Transverse colon (tissue), 4 donors: ENCODE data around the gene SETD3. TPM values are rescaled to one million over a fixed set of nuclear protein-coding genes. Genes with fewer than 3 reads are reported as not detected.

Source experiments
- DNase-seq: peaks from one replicate; pipeline ENCODE4 v3.0.0-alpha.2; 2019
- H3K27ac ChIP-seq, 4 donors: fragments of 200-600 bp; sonication (generic); 2 replicates each; pipeline ENCODE4 v1.5.1; 2016 to 2018; ENCODE audit warnings: inconsistent platforms in 4 of 4
- H3K27me3 ChIP-seq: fragments of 200-600 bp; sonication (generic); 2 replicates; pipeline ENCODE4 v1.5.1; 2017; ENCODE audit warnings: inconsistent platforms
- H3K36me3 ChIP-seq, 4 donors: fragments of 200-600 bp; sonication (generic); 2 replicates each; pipeline ENCODE4 v1.5.1; 2017 to 2019; ENCODE audit warnings: inconsistent platforms in 4 of 4
- H3K4me1 ChIP-seq, 4 donors: fragments of 200-600 bp; sonication (generic); 2 replicates each; pipeline ENCODE4 v1.5.1; 2017 to 2020; ENCODE audit warnings: inconsistent platforms in 4 of 4
- H3K4me3 ChIP-seq, 4 donors: fragments of 200-600 bp; sonication (generic); 1 replicate in 1 of 4; 2 replicates in 3 of 4; pipeline versions ENCODE4 v1.5.1 to v1.6.1; 2017 to 2019; ENCODE audit warnings: inconsistent platforms in 4 of 4
- H3K9me3 ChIP-seq, 2 donors: fragments of 200-600 bp; sonication (generic); 2 replicates each; pipeline ENCODE4 v1.5.1; 2017 to 2019; ENCODE audit warnings: inconsistent platforms in 2 of 2
- CTCF ChIP-seq, 5 experiments: fragments of 200-600 bp in 3 of 5; fragments of 450-650 bp in 2 of 5; sonication (generic) in 3 of 5; IDR thresholded peaks; 1 replicate in 2 of 5; 2 replicates in 3 of 5; pipeline ENCODE4 v1.5.1; 2016 to 2017; ENCODE audit warnings: antibody characterized with exemption in 5 of 5, inconsistent platforms in 3 of 5, mild to moderate bottlenecking in 2 of 5, moderate library complexity in 1 of 5
- EP300 ChIP-seq: sonication (generic); formaldehyde crosslinking; IDR thresholded peaks from one replicate; pipeline ENCODE4 v1.6.1; 2017; ENCODE audit warnings: antibody characterized with exemption, low read depth
- POLR2A ChIP-seq: fragments of 450-650 bp; IDR thresholded peaks from one replicate; pipeline ENCODE4 v1.6.1; 2016; ENCODE audit warnings: antibody characterized with exemption, mild to moderate bottlenecking, moderate library complexity
- POLR2AphosphoS5 ChIP-seq, 3 donors: sonication (generic); formaldehyde crosslinking; IDR thresholded peaks; one replicate each; pipeline ENCODE4 v1.6.1; 2016; ENCODE audit warnings: antibody characterized with exemption in 3 of 3
- WGBS, 2 donors: methylation state at CpG; one replicate each; pipeline ENCODE4 v1.1.5; 2018; ENCODE audit warnings: low coverage in 1 of 2; 5-methylcytosine and 5-hydroxymethylcytosine counted together
- in situ Hi-C, 4 donors: fragments of 200-750 bp; cut with MboI; loops; one replicate each; pipeline versions ENCODE4 v1.15.0 to v1.15.1; 2017; ENCODE audit warnings: low sequenced_read_pairs in 3 of 4, low pct_ligation_motif_present in 1 of 4, low pct_unique_long_range_greater_than_20kb in 1 of 4
- intact Hi-C: fragments of 100-400 bp; cut with DNase I; formaldehyde crosslinking; loops from one replicate; pipeline ENCODE4 v1.15.1; 2023; ENCODE audit warnings: low total_unique reads
- total RNA-seq, 4 donors: library from RNA; depleted of rRNA; stranded (reverse); fragments of >200 nt; gene quantifications; one replicate each; pipeline ENCODE4 v1.1.0, GENCODE V29; 2016

The SETD3 gene
- total RNA-seq, 4 donors from 2014 or later, result 50.1 to 224 (median 68.8) TPM

- Histone ChIP-seq H3K9me3 (no peaks in the 10 kb centered on the region), H3K36me3 (peaks cover 0 to 43% (median 15%) of the 10 kb centered on the region in 4 donors), H3K4me1 (no peaks in the 10 kb centered on the region), H3K4me3 (no peak overlapping the region), H3K27me3 (no peaks in the 10 kb centered on the region), H3K27ac (no peak overlapping the region)
- TF ChIP-seq CTCF (IDR thresholded peaks at IDR 0.05) (no peak), POLR2A (no peak), POLR2AphosphoS5 (IDR thresholded peaks at IDR 0.05) (no peak), EP300 (no peak)
- DNase-seq, result no peak
- in situ Hi-C loops (no loop called here), intact Hi-C loops (no loop called here)
- 77 to 87% methylated on average over 2 to 5 of the region's 5 CpGs for WGBS, 2 donors
Observed at GRCh38 chr14:99459481-99460100, 21.1 kb downstream of the SETD3 start.

- Histone ChIP-seq H3K4me1 (no peaks in the 10 kb centered on the region), H3K4me3 (no peak overlapping the region), H3K27ac (no peak overlapping the region), H3K27me3 (no peaks in the 10 kb centered on the region), H3K9me3 (no peaks in the 10 kb centered on the region), H3K36me3 (peaks cover 0 to 26% (median 7%) of the 10 kb centered on the region in 4 donors)
- 40 to 76% methylated on average over 1 to 3 of the region's 3 CpGs for WGBS, 2 donors
- in situ Hi-C loops (no loop called here), intact Hi-C loops (no loop called here)
- no peak for DNase-seq
- TF ChIP-seq POLR2AphosphoS5 (IDR thresholded peaks at IDR 0.05) (no peak), CTCF (IDR thresholded peaks at IDR 0.05) (no peak), EP300 (no peak), POLR2A (no peak)
Observed at GRCh38 chr14:99454246-99454645, 26.4 kb downstream of the SETD3 start.

GRCh38 chr14:99452968-99453367, 27.7 kb downstream of the SETD3 start:
- peaks cover 0 to 26% (median 7%) of the 10 kb centered on the region in 4 donors for H3K36me3 ChIP-seq
- no peaks in the 10 kb centered on the region for H3K9me3 ChIP-seq
- H3K27me3 ChIP-seq, result no peaks in the 10 kb centered on the region
- no peak for DNase-seq
- TF ChIP-seq CTCF (IDR thresholded peaks at IDR 0.05) (no peak), POLR2AphosphoS5 (IDR thresholded peaks at IDR 0.05) (no peak), EP300 (no peak), POLR2A (no peak)
- peaks cover 0 to 1% (median 0%) of the 10 kb centered on the region in 4 donors for H3K4me1 ChIP-seq
- no peak overlapping the region for H3K27ac ChIP-seq
- H3K4me3 ChIP-seq, result no peak overlapping the region
- intact Hi-C loops (no loop called here), in situ Hi-C loops (no loop called here)
- 74 to 77% methylated on average over 3 to 4 of the region's 4 CpGs for WGBS, 2 donors

- no peak for TF ChIP-seq CTCF (IDR thresholded peaks at IDR 0.05)
- no peak for TF ChIP-seq EP300
- no peak for TF ChIP-seq POLR2A
- TF ChIP-seq POLR2AphosphoS5 (IDR thresholded peaks at IDR 0.05), result no peak
- Histone ChIP-seq H3K36me3 (peaks cover 0 to 13% (median 6%) of the 10 kb centered on the region in 4 donors), H3K27ac (no peak overlapping the region), H3K4me3 (no peak overlapping the region), H3K27me3 (no peaks in the 10 kb centered on the region), H3K9me3 (no peaks in the 10 kb centered on the region), H3K4me1 (peaks cover 0 to 11% (median 4%) of the 10 kb centered on the region in 4 donors)
- no peak for DNase-seq
- 96 to 98% methylated on average over 5 of the region's 5 CpGs for WGBS, 2 donors
- intact Hi-C loops, result no loop called here
- in situ Hi-C loops, result no loop called here
Observed at GRCh38 chr14:99451234-99451633, 29.4 kb downstream of the SETD3 start.
